Measurements from ENCODE around the gene ZNF69.

- TF ChIP-seq NR2C2 (CRISPR knock-in tag; IDR thresholded peaks at IDR 0.05; ENCODE audit: borderline replicate concordance): no peak
- TF ChIP-seq, protein P1, sequence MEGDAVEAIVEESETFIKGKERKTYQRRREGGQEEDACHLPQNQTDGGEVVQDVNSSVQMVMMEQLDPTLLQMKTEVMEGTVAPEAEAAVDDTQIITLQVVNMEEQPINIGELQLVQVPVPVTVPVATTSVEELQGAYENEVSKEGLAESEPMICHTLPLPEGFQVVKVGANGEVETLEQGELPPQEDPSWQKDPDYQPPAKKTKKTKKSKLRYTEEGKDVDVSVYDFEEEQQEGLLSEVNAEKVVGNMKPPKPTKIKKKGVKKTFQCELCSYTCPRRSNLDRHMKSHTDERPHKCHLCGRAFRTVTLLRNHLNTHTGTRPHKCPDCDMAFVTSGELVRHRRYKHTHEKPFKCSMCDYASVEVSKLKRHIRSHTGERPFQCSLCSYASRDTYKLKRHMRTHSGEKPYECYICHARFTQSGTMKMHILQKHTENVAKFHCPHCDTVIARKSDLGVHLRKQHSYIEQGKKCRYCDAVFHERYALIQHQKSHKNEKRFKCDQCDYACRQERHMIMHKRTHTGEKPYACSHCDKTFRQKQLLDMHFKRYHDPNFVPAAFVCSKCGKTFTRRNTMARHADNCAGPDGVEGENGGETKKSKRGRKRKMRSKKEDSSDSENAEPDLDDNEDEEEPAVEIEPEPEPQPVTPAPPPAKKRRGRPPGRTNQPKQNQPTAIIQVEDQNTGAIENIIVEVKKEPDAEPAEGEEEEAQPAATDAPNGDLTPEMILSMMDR (CRISPR knock-in tag; IDR thresholded peaks at IDR 0.05): no peak
Observed at GRCh38 chr19:11880598-11880997, 7.0 kb upstream of the ZNF69 start.
